Panc1 (cell line): Measurements from ENCODE around the gene UTP3. TPM values are rescaled to one million over a fixed set of nuclear protein-coding genes. Genes with fewer than 3 reads are reported as not detected.

Source experiments
- ATAC-seq: fragments of 200-7000 bp; cut with Tn5 transposase; 2 replicates; pipeline ENCODE4 v1.9.1; 2020; ENCODE audit warnings: mild to moderate bottlenecking, moderate library complexity
- BruUV-seq: library from RNA; stranded (reverse); fragments of 400-500 nt; replicated peaks from 2 replicates; lab custom pipeline; 2021; lab: Mats Ljungman, UMichigan
- CTCF ChIA-PET: fragments of 300-600 bp; sonication (Branson Sonifier 250); formaldehyde crosslinking; loops from one replicate; lab custom pipeline; 2022; ENCODE audit warnings: antibody characterized with exemption; lab: Charles Lee
- POLR2A ChIA-PET: fragments of 300-600 bp; sonication (Branson Sonifier 250); formaldehyde crosslinking; loops from one replicate; lab custom pipeline; 2022; ENCODE audit warnings: antibody characterized with exemption; lab: Charles Lee
- DNase-seq: peaks from one replicate; pipeline ENCODE4 v3.0.0-alpha.2; 2010; ENCODE audit warnings: low read depth, low spot score
- H3K27ac ChIP-seq: 2 replicates; pipeline ENCODE4 v1.5.1; 2011; ENCODE audit warnings: mild to moderate bottlenecking, low read length, inconsistent platforms
- H3K27me3 ChIP-seq: fragments of 200-500 bp; sonication (Bioruptor generic); 2 replicates; pipeline ENCODE4 v1.6.0; 2014; ENCODE audit warnings: low read length, inconsistent platforms; ENCODE audit not compliant: control insufficient read depth, insufficient read depth
- H3K36me3 ChIP-seq: fragments of 200-500 bp; sonication (Bioruptor generic); 2 replicates; pipeline ENCODE4 v1.5.1; 2014; ENCODE audit warnings: inconsistent platforms, mild to moderate bottlenecking, low read length, moderate library complexity; ENCODE audit not compliant: control insufficient read depth, insufficient read depth
- H3K4me1 ChIP-seq: 2 replicates; pipeline ENCODE4 v1.5.1; 2011; ENCODE audit warnings: inconsistent platforms, mild to moderate bottlenecking, low read length, moderate library complexity; ENCODE audit not compliant: control insufficient read depth, insufficient read depth
- H3K4me3 ChIP-seq, 2 experiments: 2 replicates each; pipeline ENCODE4 v1.5.1; 2011 to 2012; ENCODE audit warnings: low read depth in 2 of 2, low read length in 2 of 2, mild to moderate bottlenecking in 2 of 2, inconsistent platforms in 1 of 2, moderate library complexity in 1 of 2
- H3K9me3 ChIP-seq: fragments of 200-500 bp; sonication (Bioruptor generic); 2 replicates; pipeline ENCODE4 v1.5.1; 2014; ENCODE audit warnings: low read depth, mild to moderate bottlenecking, inconsistent platforms, low read length, moderate library complexity; ENCODE audit not compliant: control insufficient read depth, insufficient read depth
- POLR2AphosphoS5 ChIP-seq: IDR thresholded peaks from 2 replicates; pipeline ENCODE4 v1.6.1; 2012; ENCODE audit warnings: mild to moderate bottlenecking, low read depth, low read length, moderate library complexity
- SIN3A ChIP-seq: IDR thresholded peaks from 2 replicates; pipeline ENCODE4 v1.6.1; 2012; ENCODE audit warnings: low read depth, mild to moderate bottlenecking, low read length, moderate library complexity, borderline replicate concordance; ENCODE audit not compliant: insufficient read depth
- TCF7L2 ChIP-seq: IDR thresholded peaks from 2 replicates; pipeline ENCODE4 v1.6.1; 2011; ENCODE audit warnings: mild to moderate bottlenecking, low read depth, low read length, inconsistent platforms
- in situ Hi-C: cut with HindIII; loops from 2 replicates; pipeline ENCODE4 v1.10.0; 2016; ENCODE audit warnings: low sequenced_read_pairs, low pct_unique_long_range_greater_than_20kb
- intact Hi-C: fragments of 100-400 bp; cut with micrococcal nuclease; formaldehyde crosslinking; loops from one replicate; pipeline ENCODE4 v1.10.0; 2022; ENCODE audit not compliant: unreplicated experiment
- total RNA-seq: library from RNA; stranded (reverse); gene quantifications from one replicate; pipeline ENCODE4 v1.2.1, GENCODE V29; 2021; ENCODE audit not compliant: unreplicated experiment
- TF ChIP-seq, protein P1 (sequence below): fragments of 450-650 bp; IDR thresholded peaks from 2 replicates; pipeline ENCODE4 v1.5.1; 2017; ENCODE audit warnings: mild to moderate bottlenecking
- TF ChIP-seq, protein P2 (sequence below), 2 experiments: IDR thresholded peaks; 2 replicates each; pipeline ENCODE4 v1.6.1; 2011 to 2012; ENCODE audit warnings: low read depth in 2 of 2, control low read depth in 1 of 2, low read length in 1 of 2, mild to moderate bottlenecking in 1 of 2, moderate library complexity in 1 of 2; ENCODE audit not compliant: insufficient read depth in 1 of 2

Gene UTP3
- total RNA-seq, 1 experiment from 2014 or later: 20.6 TPM

DNA sequence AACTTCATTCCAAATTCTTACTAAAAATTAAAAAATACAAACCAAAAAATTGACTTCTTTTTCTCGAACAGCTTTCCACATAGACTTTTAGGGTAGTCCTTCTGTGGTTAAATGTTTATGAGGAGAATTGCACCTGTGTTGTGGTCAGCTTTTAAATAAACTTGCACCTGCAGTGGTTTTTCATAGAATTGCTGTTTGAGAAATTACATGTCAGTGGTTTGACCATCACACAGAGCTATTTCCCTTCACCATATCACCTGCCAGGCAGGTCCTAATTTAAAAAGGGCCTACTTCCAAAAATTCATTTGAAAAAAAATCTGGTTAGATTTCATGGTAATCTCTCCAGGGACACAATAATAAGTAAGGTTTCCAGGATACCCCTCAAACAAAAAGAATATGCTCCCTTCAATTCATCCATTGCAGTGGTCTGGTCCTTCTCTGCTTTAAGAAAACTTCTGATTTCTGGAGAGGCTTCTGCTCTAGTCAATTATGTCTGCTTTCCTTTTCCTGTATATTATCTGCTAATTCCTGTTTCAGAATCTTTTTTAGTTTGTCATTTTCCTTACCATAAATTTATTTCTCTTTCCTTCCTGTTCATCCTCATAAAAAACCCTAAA, 9.8 kb upstream of the UTP3 start:
- in situ Hi-C loops (no loop called here), intact Hi-C loops (no loop called here)
- DNase-seq (no peak), ATAC-seq (no peak)
- Histone ChIP-seq H3K9me3 (no peaks in the 10 kb centered on the region), H3K27me3 (0 out of 2 replicates have a peak, but pooled peaks cover 2% of the 10 kb centered on the region), H3K27ac (no peak overlapping the region), H3K36me3 (no peaks in the 10 kb centered on the region), H3K4me3 (no peak overlapping the region), H3K4me1 (no peaks in the 10 kb centered on the region)
- no TSS peak for BruUV-seq
- no peak for TF ChIP-seq TCF7L2
- ChIA-PET POLR2A (no interaction called here), CTCF (no interaction called here)

- Histone ChIP-seq H3K27ac (no peak overlapping the region), H3K9me3 (no peaks in the 10 kb centered on the region), H3K4me3 (no peak overlapping the region), H3K4me1 (no peaks in the 10 kb centered on the region), H3K27me3 (no peaks in the 10 kb centered on the region), H3K36me3 (no peaks in the 10 kb centered on the region)
- ChIA-PET POLR2A (no interaction called here), CTCF (no interaction called here)
- DNase-seq (no peak), ATAC-seq (no peak)
- in situ Hi-C loops: no loop called here
- intact Hi-C loops: no loop called here
- no TSS peak for BruUV-seq
- TF ChIP-seq SIN3A: no peak
- no peak for TF ChIP-seq TCF7L2
- no peak for TF ChIP-seq POLR2AphosphoS5
- TF ChIP-seq, protein P1, sequence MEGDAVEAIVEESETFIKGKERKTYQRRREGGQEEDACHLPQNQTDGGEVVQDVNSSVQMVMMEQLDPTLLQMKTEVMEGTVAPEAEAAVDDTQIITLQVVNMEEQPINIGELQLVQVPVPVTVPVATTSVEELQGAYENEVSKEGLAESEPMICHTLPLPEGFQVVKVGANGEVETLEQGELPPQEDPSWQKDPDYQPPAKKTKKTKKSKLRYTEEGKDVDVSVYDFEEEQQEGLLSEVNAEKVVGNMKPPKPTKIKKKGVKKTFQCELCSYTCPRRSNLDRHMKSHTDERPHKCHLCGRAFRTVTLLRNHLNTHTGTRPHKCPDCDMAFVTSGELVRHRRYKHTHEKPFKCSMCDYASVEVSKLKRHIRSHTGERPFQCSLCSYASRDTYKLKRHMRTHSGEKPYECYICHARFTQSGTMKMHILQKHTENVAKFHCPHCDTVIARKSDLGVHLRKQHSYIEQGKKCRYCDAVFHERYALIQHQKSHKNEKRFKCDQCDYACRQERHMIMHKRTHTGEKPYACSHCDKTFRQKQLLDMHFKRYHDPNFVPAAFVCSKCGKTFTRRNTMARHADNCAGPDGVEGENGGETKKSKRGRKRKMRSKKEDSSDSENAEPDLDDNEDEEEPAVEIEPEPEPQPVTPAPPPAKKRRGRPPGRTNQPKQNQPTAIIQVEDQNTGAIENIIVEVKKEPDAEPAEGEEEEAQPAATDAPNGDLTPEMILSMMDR: no peak
- TF ChIP-seq, protein P2, sequence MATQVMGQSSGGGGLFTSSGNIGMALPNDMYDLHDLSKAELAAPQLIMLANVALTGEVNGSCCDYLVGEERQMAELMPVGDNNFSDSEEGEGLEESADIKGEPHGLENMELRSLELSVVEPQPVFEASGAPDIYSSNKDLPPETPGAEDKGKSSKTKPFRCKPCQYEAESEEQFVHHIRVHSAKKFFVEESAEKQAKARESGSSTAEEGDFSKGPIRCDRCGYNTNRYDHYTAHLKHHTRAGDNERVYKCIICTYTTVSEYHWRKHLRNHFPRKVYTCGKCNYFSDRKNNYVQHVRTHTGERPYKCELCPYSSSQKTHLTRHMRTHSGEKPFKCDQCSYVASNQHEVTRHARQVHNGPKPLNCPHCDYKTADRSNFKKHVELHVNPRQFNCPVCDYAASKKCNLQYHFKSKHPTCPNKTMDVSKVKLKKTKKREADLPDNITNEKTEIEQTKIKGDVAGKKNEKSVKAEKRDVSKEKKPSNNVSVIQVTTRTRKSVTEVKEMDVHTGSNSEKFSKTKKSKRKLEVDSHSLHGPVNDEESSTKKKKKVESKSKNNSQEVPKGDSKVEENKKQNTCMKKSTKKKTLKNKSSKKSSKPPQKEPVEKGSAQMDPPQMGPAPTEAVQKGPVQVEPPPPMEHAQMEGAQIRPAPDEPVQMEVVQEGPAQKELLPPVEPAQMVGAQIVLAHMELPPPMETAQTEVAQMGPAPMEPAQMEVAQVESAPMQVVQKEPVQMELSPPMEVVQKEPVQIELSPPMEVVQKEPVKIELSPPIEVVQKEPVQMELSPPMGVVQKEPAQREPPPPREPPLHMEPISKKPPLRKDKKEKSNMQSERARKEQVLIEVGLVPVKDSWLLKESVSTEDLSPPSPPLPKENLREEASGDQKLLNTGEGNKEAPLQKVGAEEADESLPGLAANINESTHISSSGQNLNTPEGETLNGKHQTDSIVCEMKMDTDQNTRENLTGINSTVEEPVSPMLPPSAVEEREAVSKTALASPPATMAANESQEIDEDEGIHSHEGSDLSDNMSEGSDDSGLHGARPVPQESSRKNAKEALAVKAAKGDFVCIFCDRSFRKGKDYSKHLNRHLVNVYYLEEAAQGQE (IDR thresholded peaks at IDR 0.05; ENCODE audit: insufficient read depth in 1 of 2, low read depth in 2 of 2, low read length in 1 of 2): no peak
These were observed 7.4 kb upstream of the UTP3 start for GRCh38 chr4:70680934-70681333.

DNA sequence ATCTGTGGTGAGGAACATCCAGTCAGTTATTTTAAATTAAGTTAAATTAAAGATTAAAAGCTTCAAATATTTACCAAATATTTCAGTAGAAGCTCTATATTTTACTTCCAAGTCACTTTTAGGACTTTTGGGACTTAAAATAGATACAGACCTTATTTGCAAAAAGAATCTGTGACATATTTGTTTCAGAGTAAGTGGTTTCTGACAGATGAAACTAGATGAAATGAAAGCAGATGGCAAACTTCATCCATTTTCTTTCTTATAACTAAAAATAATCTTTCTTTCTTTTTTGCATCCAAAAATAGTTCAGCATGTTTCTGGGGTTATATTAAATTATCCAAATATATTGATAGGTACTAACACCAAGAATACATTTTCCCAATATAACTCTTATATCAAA, 6.6 kb upstream of the UTP3 start:
- H3K27ac ChIP-seq: no peak overlapping the region
- TF ChIP-seq POLR2AphosphoS5 (no peak), SIN3A (no peak), TCF7L2 (no peak)
- TF ChIP-seq, protein P2 (IDR thresholded peaks at IDR 0.05; ENCODE audit: insufficient read depth in 1 of 2, low read depth in 2 of 2, low read length in 1 of 2): no peak
- TF ChIP-seq, protein P1: no peak
- DNase-seq: no peak
- intact Hi-C loops: no loop called here
- H3K36me3 ChIP-seq: no peaks in the 10 kb centered on the region
- ChIA-PET CTCF (no interaction called here), POLR2A (no interaction called here)
- no peaks in the 10 kb centered on the region for H3K4me1 ChIP-seq
- no peaks in the 10 kb centered on the region for H3K9me3 ChIP-seq
- H3K4me3 ChIP-seq: no peak overlapping the region
- no peak for ATAC-seq
- in situ Hi-C loops: no loop called here
- BruUV-seq: no TSS peak
- H3K27me3 ChIP-seq: no peaks in the 10 kb centered on the region
